Measurements from ENCODE around the gene ZNF385B. TPM values are rescaled to one million over a fixed set of nuclear protein-coding genes. Genes with fewer than 3 reads are reported as not detected.

The ZNF385B gene
- total RNA-seq, 1 experiment from 2014 or later = 0.57 TPM

DNA sequence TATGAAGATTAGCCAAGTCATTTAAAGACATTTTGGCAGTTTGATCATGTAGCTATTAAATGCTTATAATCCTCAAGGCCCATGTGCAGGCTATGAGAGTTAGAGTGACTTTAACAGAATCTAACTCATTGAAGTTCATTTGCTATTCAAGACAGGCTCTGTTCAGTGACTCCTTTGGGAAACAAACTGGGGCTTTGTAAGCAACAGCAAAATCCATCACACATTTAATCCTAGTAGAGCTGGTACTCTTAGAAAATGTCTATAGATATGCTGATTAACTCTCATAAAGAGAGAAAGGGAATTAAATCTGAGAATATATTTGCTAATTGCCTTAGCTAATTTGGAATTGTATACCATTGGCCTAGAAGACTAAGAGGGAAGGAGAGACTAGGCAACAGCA is 414.0 kb downstream of the ZNF385B start:
- Mint-ChIP-seq H3K27me3 (ENCODE audit: unreplicated experiment) (no peaks in the 10 kb centered on the region), H3K4me3 (ENCODE audit: low read depth, unreplicated experiment) (no peak overlapping the region), H3K9me3 (ENCODE audit: low read depth, unreplicated experiment) (peaks cover 3% of the 10 kb centered on the region), H3K27ac (ENCODE audit: unreplicated experiment) (peak overlapping the region; percentile 49), H3K36me3 (ENCODE audit: insufficient read depth, unreplicated experiment) (no peaks in the 10 kb centered on the region), H3K4me1 (ENCODE audit: low read depth, unreplicated experiment) (peaks cover 49% of the 10 kb centered on the region)
- CTCF ChIA-PET = interaction anchor here (0.9 kb wide), 1 partner anchor 13 kb away, joined by 3 read pairs; no protein-coding TSS in a partner anchor
- intact Hi-C loops (cut with micrococcal nuclease; ENCODE audit: unreplicated experiment) = no loop called here
- TF ChIP-seq, protein P1, sequence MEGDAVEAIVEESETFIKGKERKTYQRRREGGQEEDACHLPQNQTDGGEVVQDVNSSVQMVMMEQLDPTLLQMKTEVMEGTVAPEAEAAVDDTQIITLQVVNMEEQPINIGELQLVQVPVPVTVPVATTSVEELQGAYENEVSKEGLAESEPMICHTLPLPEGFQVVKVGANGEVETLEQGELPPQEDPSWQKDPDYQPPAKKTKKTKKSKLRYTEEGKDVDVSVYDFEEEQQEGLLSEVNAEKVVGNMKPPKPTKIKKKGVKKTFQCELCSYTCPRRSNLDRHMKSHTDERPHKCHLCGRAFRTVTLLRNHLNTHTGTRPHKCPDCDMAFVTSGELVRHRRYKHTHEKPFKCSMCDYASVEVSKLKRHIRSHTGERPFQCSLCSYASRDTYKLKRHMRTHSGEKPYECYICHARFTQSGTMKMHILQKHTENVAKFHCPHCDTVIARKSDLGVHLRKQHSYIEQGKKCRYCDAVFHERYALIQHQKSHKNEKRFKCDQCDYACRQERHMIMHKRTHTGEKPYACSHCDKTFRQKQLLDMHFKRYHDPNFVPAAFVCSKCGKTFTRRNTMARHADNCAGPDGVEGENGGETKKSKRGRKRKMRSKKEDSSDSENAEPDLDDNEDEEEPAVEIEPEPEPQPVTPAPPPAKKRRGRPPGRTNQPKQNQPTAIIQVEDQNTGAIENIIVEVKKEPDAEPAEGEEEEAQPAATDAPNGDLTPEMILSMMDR (IDR thresholded peaks at IDR 0.05; ENCODE audit: unreplicated experiment) = no peak
- no peak for DNase-seq
- BruUV-seq (replicated peaks) = no TSS peak

DNA sequence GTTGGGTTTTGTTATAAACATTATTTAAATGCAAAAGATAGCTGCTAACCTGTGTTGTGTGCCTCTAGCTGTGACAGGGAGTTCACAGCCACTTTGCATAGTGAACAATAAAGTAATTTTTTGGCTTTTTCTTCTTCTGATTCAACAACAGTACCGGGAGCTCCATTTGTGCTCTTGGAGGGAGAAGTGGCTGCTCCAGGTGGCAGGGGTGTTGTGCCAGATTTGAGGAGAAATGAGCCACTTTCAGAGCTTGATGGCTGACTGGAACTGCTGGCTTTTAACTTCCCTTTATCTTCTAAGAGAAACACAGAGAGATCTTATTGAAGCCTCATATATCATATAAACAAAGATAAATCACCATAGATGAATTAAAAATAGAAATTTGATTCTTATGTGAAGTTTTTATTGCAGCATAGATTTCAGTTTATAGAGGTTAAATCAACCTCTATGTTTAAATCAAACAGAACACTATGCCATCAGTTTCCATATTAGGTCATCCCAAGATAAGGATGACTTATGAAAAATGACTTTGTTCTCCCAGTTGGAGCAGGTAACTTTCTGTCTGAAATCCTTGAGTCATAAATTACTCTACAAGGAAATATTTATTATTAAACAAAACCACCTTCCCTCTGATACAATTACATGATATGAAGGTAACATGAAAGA is 414.8 kb downstream of the ZNF385B start:
- peak overlapping the region; percentile 49 for H3K27ac Mint-ChIP-seq (ENCODE audit: unreplicated experiment)
- intact Hi-C loops (cut with micrococcal nuclease; ENCODE audit: unreplicated experiment) = no loop called here
- CTCF ChIA-PET = no interaction called here
- no peaks in the 10 kb centered on the region for H3K36me3 Mint-ChIP-seq (ENCODE audit: insufficient read depth, unreplicated experiment)
- BruUV-seq (replicated peaks) = no TSS peak
- H3K4me3 Mint-ChIP-seq (ENCODE audit: low read depth, unreplicated experiment) = no peak overlapping the region
- TF ChIP-seq, protein P1 (IDR thresholded peaks at IDR 0.05; ENCODE audit: unreplicated experiment) = no peak
- no peaks in the 10 kb centered on the region for H3K27me3 Mint-ChIP-seq (ENCODE audit: unreplicated experiment)
- DNase-seq = no peak
- H3K4me1 Mint-ChIP-seq (ENCODE audit: low read depth, unreplicated experiment) = peaks cover 51% of the 10 kb centered on the region
- H3K9me3 Mint-ChIP-seq (ENCODE audit: low read depth, unreplicated experiment) = peaks cover 3% of the 10 kb centered on the region

- Mint-ChIP-seq H3K27ac (ENCODE audit: unreplicated experiment) (no peak overlapping the region), H3K36me3 (ENCODE audit: insufficient read depth, unreplicated experiment) (no peaks in the 10 kb centered on the region), H3K4me3 (ENCODE audit: low read depth, unreplicated experiment) (no peak overlapping the region), H3K4me1 (ENCODE audit: low read depth, unreplicated experiment) (peaks cover 59% of the 10 kb centered on the region), H3K9me3 (ENCODE audit: low read depth, unreplicated experiment) (peaks cover 2% of the 10 kb centered on the region), H3K27me3 (ENCODE audit: unreplicated experiment) (no peaks in the 10 kb centered on the region)
- no peak for DNase-seq
- CTCF ChIA-PET = interaction anchor here (1.3 kb wide), 1 partner anchor 26 kb away, joined by 5 read pairs; no protein-coding TSS in a partner anchor
- intact Hi-C loops (cut with micrococcal nuclease; ENCODE audit: unreplicated experiment) = loop anchor here (5.0 kb wide), 1 partner anchor 133 kb away; no protein-coding TSS in a partner anchor
- TF ChIP-seq, protein P1 (IDR thresholded peaks at IDR 0.05; ENCODE audit: unreplicated experiment) = no peak
- BruUV-seq (replicated peaks) = no TSS peak
Observed at GRCh38 chr2:179444056-179444455, 417.4 kb downstream of the ZNF385B start.

GRCh38 chr2:179443180-179443579 is 418.2 kb downstream of the ZNF385B start:
- no TSS peak for BruUV-seq (replicated peaks)
- H3K9me3 Mint-ChIP-seq (ENCODE audit: low read depth, unreplicated experiment) = no peaks in the 10 kb centered on the region
- intact Hi-C loops (cut with micrococcal nuclease; ENCODE audit: unreplicated experiment) = loop anchor here (5.0 kb wide), 1 partner anchor 134 kb away; no protein-coding TSS in a partner anchor
- H3K4me3 Mint-ChIP-seq (ENCODE audit: low read depth, unreplicated experiment) = no peak overlapping the region
- TF ChIP-seq, protein P1 (IDR thresholded peaks at IDR 0.05; ENCODE audit: unreplicated experiment) = no peak
- CTCF ChIA-PET = no interaction called here
- H3K36me3 Mint-ChIP-seq (ENCODE audit: insufficient read depth, unreplicated experiment) = no peaks in the 10 kb centered on the region
- DNase-seq = no peak
- no peaks in the 10 kb centered on the region for H3K27me3 Mint-ChIP-seq (ENCODE audit: unreplicated experiment)
- H3K4me1 Mint-ChIP-seq (ENCODE audit: low read depth, unreplicated experiment) = peaks cover 53% of the 10 kb centered on the region
- peak overlapping the region; percentile 7 for H3K27ac Mint-ChIP-seq (ENCODE audit: unreplicated experiment)

Data from Calu3 (cell line).